ENCODE measurements around the gene CD8B2.
"Not testable (repeated sequence)": the region's sequence is repeated elsewhere in the genome, so short reads cannot be mapped to it uniquely, and the experiment has no call there.

CD8B2 gene

GRCh38 chr2:106486551-106487385, at the start of gene CD8B2:
TSS of gene CD8B2 (plus strand) at chr2:106487364. CDS start at chr2:106487427, 63 bp downstream.
- not testable (repeated sequence) for FAIRE-seq

- FAIRE-seq: not testable (repeated sequence)
These were observed 25.3 kb upstream of the CD8B2 start for GRCh38 chr2:106461882-106462281.

- not testable (repeated sequence) for FAIRE-seq
These were observed 19.6 kb upstream of the CD8B2 start for GRCh38 chr2:106467516-106467915.

GRCh38 chr2:106468107-106468506, 19.1 kb upstream of the CD8B2 start, which contains the start of gene RGPD3:
TSS of gene RGPD3 (minus strand) at chr2:106468413. CDS start at chr2:106468288, 125 bp downstream.
- FAIRE-seq: not testable (repeated sequence)

- FAIRE-seq: not testable (repeated sequence)
These were observed 16.5 kb upstream of the CD8B2 start for GRCh38 chr2:106470658-106471057.

GRCh38 chr2:106477647-106478046, 9.5 kb upstream of the CD8B2 start:
- not testable (repeated sequence) for FAIRE-seq

GRCh38 chr2:106479563-106479962, 7.6 kb upstream of the CD8B2 start:
- FAIRE-seq: not testable (repeated sequence)

- not testable (repeated sequence) for FAIRE-seq
These were observed 425 bp downstream of the CD8B2 start for GRCh38 chr2:106487386-106488191.

- FAIRE-seq: not testable (repeated sequence)
These were observed 2.5 kb downstream of the CD8B2 start for GRCh38 chr2:106489701-106490100.

GRCh38 chr2:106492399-106492798, 5.2 kb downstream of the CD8B2 start:
- FAIRE-seq: not testable (repeated sequence)

- not testable (repeated sequence) for FAIRE-seq
These were observed 5.7 kb downstream of the CD8B2 start for GRCh38 chr2:106492913-106493312.

GRCh38 chr2:106498549-106498948, 11.4 kb downstream of the CD8B2 start:
- not testable (repeated sequence) for FAIRE-seq

- FAIRE-seq: not testable (repeated sequence)
These were observed 13.2 kb downstream of the CD8B2 start for GRCh38 chr2:106500350-106500749.

- FAIRE-seq: not testable (repeated sequence)
These were observed 15.2 kb downstream of the CD8B2 start for GRCh38 chr2:106502351-106502750.

- FAIRE-seq: not testable (repeated sequence)
These were observed 17.0 kb downstream of the CD8B2 start for GRCh38 chr2:106504192-106504591.

- FAIRE-seq: not testable (repeated sequence)
These were observed 17.6 kb downstream of the CD8B2 start for GRCh38 chr2:106504787-106505186.

- not testable (repeated sequence) for FAIRE-seq
These were observed 19.0 kb downstream of the CD8B2 start for GRCh38 chr2:106506002-106506687.

- FAIRE-seq: not testable (repeated sequence)
These were observed 21.7 kb downstream of the CD8B2 start for GRCh38 chr2:106508660-106509373.

- not testable (repeated sequence) for FAIRE-seq
These were observed 22.2 kb downstream of the CD8B2 start for GRCh38 chr2:106509374-106509770.

- peak; percentile 51 for FAIRE-seq
These were observed 23.6 kb downstream of the CD8B2 start for GRCh38 chr2:106510791-106511190.

- FAIRE-seq: not testable (repeated sequence)
These were observed 24.3 kb downstream of the CD8B2 start for GRCh38 chr2:106511476-106511901.

GRCh38 chr2:106511934-106512333, 24.8 kb downstream of the CD8B2 start:
- FAIRE-seq: not testable (repeated sequence)
